Endothelial cell of umbilical vein (primary cell): Measurements from ENCODE around the gene NPFFR2. TPM values are rescaled to one million over a fixed set of nuclear protein-coding genes. Genes with fewer than 3 reads are reported as not detected.

Experiments used
- BruUV-seq: library from RNA; stranded (reverse); fragments of 400-500 nt; replicated peaks from 2 replicates; lab custom pipeline; 2021; lab: Mats Ljungman, UMichigan
- CTCF ChIA-PET: fragments of 300-600, 350-600 bp; sonication (Branson Sonifier 250); formaldehyde crosslinking; loops from one replicate; lab custom pipeline; 2021; ENCODE audit warnings: antibody characterized with exemption, inconsistent platforms; lab: Charles Lee
- POLR2A ChIA-PET: fragments of 300-600, 350-600 bp; sonication (Branson Sonifier 250); formaldehyde crosslinking; loops from one replicate; lab custom pipeline; 2021; ENCODE audit warnings: antibody characterized with exemption, inconsistent platforms; lab: Charles Lee
- DNase-seq: peaks from one replicate; pipeline ENCODE4 v3.0.0-alpha.2; 2011; ENCODE audit warnings: low read depth, low spot score
- FAIRE-seq: peaks from 2 replicates; lab custom pipeline; 2011; peaks lifted over from hg19 to GRCh38; lab: Jason Lieb, UNC
- H2AFZ ChIP-seq: 2 replicates; pipeline ENCODE4 v1.6.0; 2012; ENCODE audit warnings: low read depth, low read length, control low read depth, inconsistent platforms
- H3K27ac ChIP-seq: 2 replicates; pipeline ENCODE4 v1.5.1; 2011; ENCODE audit warnings: low read depth, mild to moderate bottlenecking, control low read depth, low read length, moderate library complexity; ENCODE audit not compliant: insufficient read depth
- H3K27me3 ChIP-seq, 2 experiments: 2 replicates each; pipeline versions ENCODE4 v1.6.0 to v1.6.1; 2011; ENCODE audit warnings: low read length in 2 of 2, mixed read lengths in 1 of 2; ENCODE audit not compliant: control insufficient read depth in 2 of 2, insufficient read depth in 2 of 2
- H3K36me3 ChIP-seq, 2 experiments: 2 replicates in 1 of 2; 3 replicates in 1 of 2; pipeline ENCODE4 v1.5.1; 2011; ENCODE audit warnings: low read length in 2 of 2, mild to moderate bottlenecking in 1 of 2, moderate library complexity in 1 of 2; ENCODE audit not compliant: control insufficient read depth in 2 of 2, insufficient read depth in 2 of 2; ENCODE audit errors: extremely low read depth in 1 of 2
- H3K4me1 ChIP-seq: 3 replicates; pipeline ENCODE4 v1.5.1; 2011; ENCODE audit warnings: mild to moderate bottlenecking, low read length; ENCODE audit not compliant: control insufficient read depth, insufficient read depth; ENCODE audit errors: extremely low read depth
- H3K4me2 ChIP-seq: 2 replicates; pipeline ENCODE4 v1.6.1; 2011; ENCODE audit warnings: low read length, control low read depth, mixed read lengths; ENCODE audit not compliant: insufficient read depth
- H3K4me3 ChIP-seq, 3 experiments: fragments of 200-600 bp in 1 of 3; sonication (generic), shearing (Covaris generic) in 1 of 3; replicated peaks in 1 of 3; 2 replicates each; pipeline ENCODE4 v1.5.1; 2011 to 2016; ENCODE audit warnings: control low read depth in 3 of 3, low read length in 3 of 3, mild to moderate bottlenecking in 2 of 3, inconsistent platforms in 1 of 3, low read depth in 1 of 3, moderate library complexity in 1 of 3; ENCODE audit not compliant: insufficient read depth in 1 of 3
- H3K79me2 ChIP-seq: 2 replicates; pipeline ENCODE4 v1.6.0; 2012; ENCODE audit warnings: low read length, inconsistent platforms; ENCODE audit not compliant: control insufficient read depth, insufficient read depth
- H3K9ac ChIP-seq: replicated peaks from 2 replicates; pipeline ENCODE3; 2011; ENCODE audit warnings: low read length, control low read depth; ENCODE audit not compliant: insufficient read depth; ENCODE audit errors: extremely low read depth
- H3K9me1 ChIP-seq: replicated peaks from 3 replicates; pipeline ENCODE4 v1.6.0; 2011; ENCODE audit warnings: mild to moderate bottlenecking, low read length; ENCODE audit not compliant: control insufficient read depth, insufficient read depth; ENCODE audit errors: extremely low read depth
- H3K9me3 ChIP-seq: replicated peaks from 2 replicates; pipeline ENCODE4 v1.5.1; 2012; ENCODE audit warnings: low read length, inconsistent platforms; ENCODE audit not compliant: control insufficient read depth, insufficient read depth
- H4K20me1 ChIP-seq: replicated peaks from 2 replicates; pipeline ENCODE3; 2011; ENCODE audit warnings: mild to moderate bottlenecking, low read length; ENCODE audit not compliant: control insufficient read depth, insufficient read depth; ENCODE audit errors: extremely low read depth
- EZH2 ChIP-seq: IDR thresholded peaks from 2 replicates; pipeline ENCODE4 v1.6.1; 2012; ENCODE audit warnings: borderline replicate concordance, low read depth, mild to moderate bottlenecking, moderate library complexity, low read length, inconsistent platforms; ENCODE audit not compliant: severe bottlenecking
- FOS ChIP-seq: IDR thresholded peaks from 2 replicates; pipeline ENCODE4 v1.6.1; 2011; ENCODE audit warnings: mild to moderate bottlenecking, low read length, moderate library complexity, borderline replicate concordance; ENCODE audit not compliant: insufficient read depth
- GATA2 ChIP-seq: IDR thresholded peaks from 2 replicates; pipeline ENCODE4 v1.7.0; 2011; ENCODE audit warnings: low read depth, mild to moderate bottlenecking, moderate library complexity, mixed read lengths, low read length; ENCODE audit not compliant: insufficient read length, insufficient read depth
- JUN ChIP-seq: IDR thresholded peaks from 2 replicates; pipeline ENCODE4 v1.6.1; 2011; ENCODE audit warnings: borderline replicate concordance, low read depth; ENCODE audit not compliant: insufficient read length, insufficient read depth
- MYC ChIP-seq: IDR thresholded peaks from one replicate; pipeline ENCODE4 v1.6.1; 2011; ENCODE audit warnings: mild to moderate bottlenecking, low read depth, low read length
- POLR2A ChIP-seq: IDR thresholded peaks from 2 replicates; pipeline ENCODE4 v1.6.1; 2012; ENCODE audit warnings: low read depth, mild to moderate bottlenecking, control low read depth, low read length
- POLR2AphosphoS5 ChIP-seq: IDR thresholded peaks from 2 replicates; pipeline ENCODE4 v1.6.1; 2012; ENCODE audit warnings: low read depth, mild to moderate bottlenecking, control low read depth, low read length, moderate library complexity; ENCODE audit not compliant: insufficient read depth
- dilution Hi-C: fragments of 300-500 bp; cut with MboI; formaldehyde crosslinking; loops from one replicate; pipeline ENCODE4 v1.15.0; 2019; ENCODE audit warnings: low sequenced_read_pairs; ENCODE audit not compliant: extremely low pct_ligation_motif_present
- intact Hi-C: fragments of 100-400 bp; cut with micrococcal nuclease; formaldehyde crosslinking; loops from one replicate; pipeline ENCODE4 v1.10.0; 2022
- polyA plus RNA-seq, 4 experiments: library from polyadenylated mRNA; depleted of rRNA in 3 of 4; stranded (reverse) in 3 of 4; unstranded in 1 of 4; fragments of >200 nt; gene quantifications; 2 replicates each; pipeline versions ENCODE4 v1.2.1 to v1.2.3, GENCODE V29; 2011 to 2012; ENCODE audit warnings: missing spikeins in 1 of 4
- total RNA-seq: library from RNA; stranded (reverse); gene quantifications from 2 replicates; pipeline ENCODE4 v1.2.3, GENCODE V29; 2021
- TF ChIP-seq, protein P1 (sequence below): IDR thresholded peaks from 2 replicates; pipeline ENCODE4 v1.6.1; 2011; ENCODE audit not compliant: insufficient read depth, insufficient read length
- TF ChIP-seq, protein P2 (sequence below), 2 donors: IDR thresholded peaks; 1 replicate in 1 of 2; 2 replicates in 1 of 2; pipeline ENCODE4 v1.5.1; 2011; ENCODE audit warnings: low read length in 2 of 2, mild to moderate bottlenecking in 2 of 2, moderate library complexity in 2 of 2, control low read depth in 1 of 2, inconsistent platforms in 1 of 2, low read depth in 1 of 2; ENCODE audit not compliant: insufficient read depth in 1 of 2; ENCODE audit errors: extremely low read depth in 1 of 2

NPFFR2 gene
- total and polyA plus RNA-seq, 2 donors (not counting 3 experiments of a cell fraction or from before 2014, with no cell fraction given) = 0.06 TPM; not detected in 1

DNA sequence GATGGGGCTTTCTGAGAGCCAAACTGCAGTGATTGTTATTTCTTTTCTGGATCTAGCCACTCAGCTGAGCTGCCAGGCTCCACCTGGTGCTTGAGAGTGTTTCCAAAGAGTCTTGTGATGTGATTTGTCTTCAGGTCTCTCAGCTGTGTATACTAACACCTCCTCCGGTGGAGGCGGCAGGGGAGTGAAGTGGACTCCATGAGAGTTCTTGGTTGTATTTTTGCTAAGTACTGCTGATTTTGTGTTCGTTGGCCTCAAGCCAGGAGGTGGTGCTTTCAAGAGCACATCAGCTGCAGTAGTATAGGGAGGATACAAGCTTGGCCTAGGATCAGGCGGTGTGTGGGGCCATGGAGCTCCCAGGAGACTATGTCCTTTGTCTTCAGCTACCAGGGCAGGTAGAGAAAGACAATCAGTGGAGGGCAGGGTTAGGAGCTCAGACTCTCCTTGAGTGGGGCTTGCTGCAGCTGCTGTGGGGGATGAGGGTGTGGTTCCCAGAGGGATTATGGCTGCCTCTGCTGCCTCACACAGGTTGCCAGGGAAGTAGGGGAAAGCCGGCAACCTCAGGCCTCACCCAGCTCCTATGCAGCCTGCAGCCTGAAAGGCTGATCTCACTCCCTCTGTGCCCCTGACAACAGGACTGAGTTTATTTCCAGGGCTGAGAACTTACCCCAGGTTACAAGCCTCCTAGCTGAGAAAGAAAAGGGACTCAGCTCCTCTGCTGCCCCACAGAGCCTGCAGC is 62.4 kb downstream of the NPFFR2 start:
- Histone ChIP-seq H3K36me3 (no peaks in the 10 kb centered on the region), H3K9me1 (no peaks in the 10 kb centered on the region), H3K9ac (no peak overlapping the region), H4K20me1 (no peaks in the 10 kb centered on the region), H3K4me3 (no peak overlapping the region), H3K27ac (no peak overlapping the region), H3K79me2 (no peaks in the 10 kb centered on the region), H3K4me2 (no peak overlapping the region), H3K9me3 (no peaks in the 10 kb centered on the region), H3K27me3 (no peaks in the 10 kb centered on the region), H3K4me1 (no peaks in the 10 kb centered on the region), H2AFZ (no peak overlapping the region)
- ChIA-PET POLR2A (no interaction called here), CTCF (interaction anchor here (1.0 kb wide), 1 partner anchor 9 kb away, joined by 3 read pairs; no protein-coding TSS in a partner anchor)
- intact Hi-C loops = no loop called here
- no peak for FAIRE-seq
- no TSS peak for BruUV-seq
- TF ChIP-seq EZH2 (no peak), GATA2 (no peak), FOS (no peak), POLR2A (no peak), POLR2AphosphoS5 (no peak), MYC (no peak), JUN (no peak)
- TF ChIP-seq, protein P1, sequence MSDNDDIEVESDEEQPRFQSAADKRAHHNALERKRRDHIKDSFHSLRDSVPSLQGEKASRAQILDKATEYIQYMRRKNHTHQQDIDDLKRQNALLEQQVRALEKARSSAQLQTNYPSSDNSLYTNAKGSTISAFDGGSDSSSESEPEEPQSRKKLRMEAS = no peak
- TF ChIP-seq, protein P2, sequence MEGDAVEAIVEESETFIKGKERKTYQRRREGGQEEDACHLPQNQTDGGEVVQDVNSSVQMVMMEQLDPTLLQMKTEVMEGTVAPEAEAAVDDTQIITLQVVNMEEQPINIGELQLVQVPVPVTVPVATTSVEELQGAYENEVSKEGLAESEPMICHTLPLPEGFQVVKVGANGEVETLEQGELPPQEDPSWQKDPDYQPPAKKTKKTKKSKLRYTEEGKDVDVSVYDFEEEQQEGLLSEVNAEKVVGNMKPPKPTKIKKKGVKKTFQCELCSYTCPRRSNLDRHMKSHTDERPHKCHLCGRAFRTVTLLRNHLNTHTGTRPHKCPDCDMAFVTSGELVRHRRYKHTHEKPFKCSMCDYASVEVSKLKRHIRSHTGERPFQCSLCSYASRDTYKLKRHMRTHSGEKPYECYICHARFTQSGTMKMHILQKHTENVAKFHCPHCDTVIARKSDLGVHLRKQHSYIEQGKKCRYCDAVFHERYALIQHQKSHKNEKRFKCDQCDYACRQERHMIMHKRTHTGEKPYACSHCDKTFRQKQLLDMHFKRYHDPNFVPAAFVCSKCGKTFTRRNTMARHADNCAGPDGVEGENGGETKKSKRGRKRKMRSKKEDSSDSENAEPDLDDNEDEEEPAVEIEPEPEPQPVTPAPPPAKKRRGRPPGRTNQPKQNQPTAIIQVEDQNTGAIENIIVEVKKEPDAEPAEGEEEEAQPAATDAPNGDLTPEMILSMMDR (IDR thresholded peaks at IDR 0.05; ENCODE audit: extremely low read depth in 1 of 2, insufficient read depth in 1 of 2, low read depth in 1 of 2, low read length in 2 of 2) = no peak
- DNase-seq = no peak
- dilution Hi-C loops = no loop called here
